Measurements from ENCODE around the gene GADD45B. TPM values are rescaled to one million over a fixed set of nuclear protein-coding genes. Genes with fewer than 3 reads are reported as not detected.

GADD45B gene
- total RNA-seq, 1 experiment from 2014 or later, result 37.9 TPM

- CTCF ChIA-PET, result no interaction called here
- no peak for DNase-seq (ENCODE audit: low read depth, low spot score)
- no peak for ATAC-seq
- no peak for TF ChIP-seq POLR2AphosphoS5 (IDR thresholded peaks at IDR 0.05; ENCODE audit: low read depth, low read length)
- TF ChIP-seq SRF (IDR thresholded peaks at IDR 0.05; ENCODE audit: low read depth), result no peak
- TF ChIP-seq ZFX (IDR thresholded peaks at IDR 0.05), result no peak
- TF ChIP-seq EZH2 (IDR thresholded peaks at IDR 0.05), result no peak
- no peak for TF ChIP-seq EZH2phosphoT487 (IDR thresholded peaks at IDR 0.05; ENCODE audit: borderline replicate concordance)
- TF ChIP-seq JUND (IDR thresholded peaks at IDR 0.05), result no peak
- TF ChIP-seq ELF1 (IDR thresholded peaks at IDR 0.05; ENCODE audit: borderline replicate concordance, low read depth), result no peak
- TF ChIP-seq CTCF (IDR thresholded peaks at IDR 0.05 in 2 of 3, conservative IDR thresholded peaks at IDR 0.05 in 1 of 3; ENCODE audit: borderline replicate concordance in 1 of 3, insufficient read depth in 1 of 3, low read depth in 2 of 3, low read length in 2 of 3), result no peak
- TF ChIP-seq ZBTB33 (IDR thresholded peaks at IDR 0.05; ENCODE audit: extremely low read depth, insufficient replicate concordance, low read length), result no peak
- TF ChIP-seq SIN3A (IDR thresholded peaks at IDR 0.05; ENCODE audit: low read depth), result no peak
- TF ChIP-seq TCF7L2 (IDR thresholded peaks at IDR 0.05; ENCODE audit: borderline replicate concordance, extremely low read depth, insufficient read depth, insufficient read length), result no peak
- TF ChIP-seq, protein P1, sequence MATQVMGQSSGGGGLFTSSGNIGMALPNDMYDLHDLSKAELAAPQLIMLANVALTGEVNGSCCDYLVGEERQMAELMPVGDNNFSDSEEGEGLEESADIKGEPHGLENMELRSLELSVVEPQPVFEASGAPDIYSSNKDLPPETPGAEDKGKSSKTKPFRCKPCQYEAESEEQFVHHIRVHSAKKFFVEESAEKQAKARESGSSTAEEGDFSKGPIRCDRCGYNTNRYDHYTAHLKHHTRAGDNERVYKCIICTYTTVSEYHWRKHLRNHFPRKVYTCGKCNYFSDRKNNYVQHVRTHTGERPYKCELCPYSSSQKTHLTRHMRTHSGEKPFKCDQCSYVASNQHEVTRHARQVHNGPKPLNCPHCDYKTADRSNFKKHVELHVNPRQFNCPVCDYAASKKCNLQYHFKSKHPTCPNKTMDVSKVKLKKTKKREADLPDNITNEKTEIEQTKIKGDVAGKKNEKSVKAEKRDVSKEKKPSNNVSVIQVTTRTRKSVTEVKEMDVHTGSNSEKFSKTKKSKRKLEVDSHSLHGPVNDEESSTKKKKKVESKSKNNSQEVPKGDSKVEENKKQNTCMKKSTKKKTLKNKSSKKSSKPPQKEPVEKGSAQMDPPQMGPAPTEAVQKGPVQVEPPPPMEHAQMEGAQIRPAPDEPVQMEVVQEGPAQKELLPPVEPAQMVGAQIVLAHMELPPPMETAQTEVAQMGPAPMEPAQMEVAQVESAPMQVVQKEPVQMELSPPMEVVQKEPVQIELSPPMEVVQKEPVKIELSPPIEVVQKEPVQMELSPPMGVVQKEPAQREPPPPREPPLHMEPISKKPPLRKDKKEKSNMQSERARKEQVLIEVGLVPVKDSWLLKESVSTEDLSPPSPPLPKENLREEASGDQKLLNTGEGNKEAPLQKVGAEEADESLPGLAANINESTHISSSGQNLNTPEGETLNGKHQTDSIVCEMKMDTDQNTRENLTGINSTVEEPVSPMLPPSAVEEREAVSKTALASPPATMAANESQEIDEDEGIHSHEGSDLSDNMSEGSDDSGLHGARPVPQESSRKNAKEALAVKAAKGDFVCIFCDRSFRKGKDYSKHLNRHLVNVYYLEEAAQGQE (IDR thresholded peaks at IDR 0.05; ENCODE audit: low read depth), result no peak
- no peak for TF ChIP-seq ATF3 (IDR thresholded peaks at IDR 0.05)
- no peak for TF ChIP-seq FOSL1 (IDR thresholded peaks at IDR 0.05; ENCODE audit: low read depth)
- no peak for TF ChIP-seq MAX (IDR thresholded peaks at IDR 0.05)
- TF ChIP-seq CEBPB (IDR thresholded peaks at IDR 0.05; ENCODE audit: low read depth), result no peak
- TF ChIP-seq RAD21 (IDR thresholded peaks at IDR 0.05; ENCODE audit: low read depth), result no peak
- TF ChIP-seq ZNF274 (IDR thresholded peaks at IDR 0.05; ENCODE audit: low read depth, low read length), result no peak
- H2AFZ ChIP-seq (ENCODE audit: low read depth, low read length, poor library complexity, severe bottlenecking), result no peak overlapping the region
- H3K9ac ChIP-seq (ENCODE audit: low read length), result no peak overlapping the region
- peaks cover 42 to 49% of the 10 kb centered on the region in 2 experiments for H3K36me3 ChIP-seq (ENCODE audit: control insufficient read depth in 1 of 2, insufficient read depth in 2 of 2, low read length in 2 of 2)
- POLR2A ChIA-PET, result no interaction called here
- no peaks in the 10 kb centered on the region for H3K4me1 ChIP-seq (ENCODE audit: control insufficient read depth in 1 of 2, insufficient read depth in 2 of 2, low read length in 2 of 2)
- peaks cover 86% of the 10 kb centered on the region for H3K79me2 ChIP-seq (ENCODE audit: insufficient read depth, low read length)
- 0 out of 2 replicates have a peak, but pooled peaks cover 4% of the 10 kb centered on the region for H4K20me1 ChIP-seq (ENCODE audit: insufficient read depth)
- no peaks in the 10 kb centered on the region for H3K27me3 ChIP-seq (ENCODE audit: insufficient read depth, low read length)
- H3K9me2 ChIP-seq (ENCODE audit: insufficient read depth), result no peaks in the 10 kb centered on the region
- intact Hi-C loops (cut with micrococcal nuclease), result no loop called here
- RAD21 ChIA-PET (ENCODE audit: low non-redundant PET in 1 of 2, low total read pairs in 2 of 2, uncharacterized antibody in 2 of 2, unreplicated experiment in 2 of 2), result no interaction called here
- no TSS peak for BruUV-seq (replicated peaks)
- H3K4me3 ChIP-seq (replicated peaks in 1 of 2; ENCODE audit: low read depth in 1 of 2, low read length in 2 of 2), result no peak overlapping the region
- H3K4me2 ChIP-seq (ENCODE audit: low read length), result no peak overlapping the region
- no peak overlapping the region for H3K27ac ChIP-seq (ENCODE audit: low read depth, low read length)
- no peaks in the 10 kb centered on the region for H3K9me3 ChIP-seq (ENCODE audit: control insufficient read depth in 1 of 2, insufficient read depth in 1 of 2, low read depth in 1 of 2, low read length in 2 of 2)
These were observed 35.4 kb upstream of the GADD45B start for GRCh38 chr19:2440515-2440914.

Measured in HCT116 (cell line).